ENCODE data around the gene PPP1R13L.
"Not testable (repeated sequence)": the region's sequence is repeated elsewhere in the genome, so short reads cannot be mapped to it uniquely, and the experiment has no call there.

The PPP1R13L gene

DNA sequence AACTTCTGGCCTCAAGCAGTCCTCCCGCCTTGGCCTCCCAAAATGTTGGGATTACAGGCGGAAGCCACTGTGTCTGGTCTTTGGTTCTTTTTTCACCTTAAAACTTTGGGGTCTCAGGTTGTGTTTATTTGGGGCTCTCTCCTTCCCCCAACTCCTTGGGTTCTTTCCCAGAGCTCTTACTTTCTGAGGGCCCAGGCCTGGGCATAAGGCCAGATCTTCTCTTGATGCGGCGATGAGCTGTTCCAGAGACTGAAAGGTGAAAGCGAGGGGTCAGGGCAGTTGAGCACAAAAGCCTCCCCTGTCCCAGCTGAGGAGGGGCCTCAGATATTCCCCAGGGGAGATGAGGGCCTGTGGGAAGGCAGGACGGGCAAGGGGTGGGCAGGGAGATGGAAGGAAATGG lies 8.6 kb upstream of the PPP1R13L start:
- H3K9me3 ChIP-seq (ENCODE audit: low read length), result no peaks in the 10 kb centered on the region
- H3K27ac ChIP-seq (ENCODE audit: low read depth, low read length, poor library complexity, severe bottlenecking), result no peak overlapping the region
- no peak for TF ChIP-seq EZH2 (IDR thresholded peaks at IDR 0.05; ENCODE audit: borderline replicate concordance, low read length)
- TF ChIP-seq, protein P1, sequence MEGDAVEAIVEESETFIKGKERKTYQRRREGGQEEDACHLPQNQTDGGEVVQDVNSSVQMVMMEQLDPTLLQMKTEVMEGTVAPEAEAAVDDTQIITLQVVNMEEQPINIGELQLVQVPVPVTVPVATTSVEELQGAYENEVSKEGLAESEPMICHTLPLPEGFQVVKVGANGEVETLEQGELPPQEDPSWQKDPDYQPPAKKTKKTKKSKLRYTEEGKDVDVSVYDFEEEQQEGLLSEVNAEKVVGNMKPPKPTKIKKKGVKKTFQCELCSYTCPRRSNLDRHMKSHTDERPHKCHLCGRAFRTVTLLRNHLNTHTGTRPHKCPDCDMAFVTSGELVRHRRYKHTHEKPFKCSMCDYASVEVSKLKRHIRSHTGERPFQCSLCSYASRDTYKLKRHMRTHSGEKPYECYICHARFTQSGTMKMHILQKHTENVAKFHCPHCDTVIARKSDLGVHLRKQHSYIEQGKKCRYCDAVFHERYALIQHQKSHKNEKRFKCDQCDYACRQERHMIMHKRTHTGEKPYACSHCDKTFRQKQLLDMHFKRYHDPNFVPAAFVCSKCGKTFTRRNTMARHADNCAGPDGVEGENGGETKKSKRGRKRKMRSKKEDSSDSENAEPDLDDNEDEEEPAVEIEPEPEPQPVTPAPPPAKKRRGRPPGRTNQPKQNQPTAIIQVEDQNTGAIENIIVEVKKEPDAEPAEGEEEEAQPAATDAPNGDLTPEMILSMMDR (IDR thresholded peaks at IDR 0.05; ENCODE audit: low read length), result no peak
- H4K20me1 ChIP-seq (ENCODE audit: insufficient read depth, low read length), result no peaks in the 10 kb centered on the region
- H3K9ac ChIP-seq (ENCODE audit: low read length), result no peak overlapping the region
- H3F3A ChIP-seq (ENCODE audit: insufficient read depth, low read length), result no peaks in the 10 kb centered on the region
- no peak overlapping the region for H3K4me2 ChIP-seq (ENCODE audit: low read length)
- H3K4me3 ChIP-seq (ENCODE audit: low read depth, low read length, poor library complexity, severe bottlenecking), result no peak overlapping the region
- H3K36me3 ChIP-seq (ENCODE audit: insufficient read depth, low read length), result peaks cover 45% of the 10 kb centered on the region
- H3K4me1 ChIP-seq (ENCODE audit: insufficient read depth, low read length, severe bottlenecking), result peaks cover 5% of the 10 kb centered on the region
- H3K27me3 ChIP-seq (ENCODE audit: insufficient read depth, low read length), result no peaks in the 10 kb centered on the region
- no peaks in the 10 kb centered on the region for H3K79me2 ChIP-seq (ENCODE audit: insufficient read depth, low read length)
- H3K9me2 ChIP-seq (ENCODE audit: low read depth, low read length), result no peaks in the 10 kb centered on the region
- H2AFZ ChIP-seq (ENCODE audit: low read length), result no peak overlapping the region

DNA sequence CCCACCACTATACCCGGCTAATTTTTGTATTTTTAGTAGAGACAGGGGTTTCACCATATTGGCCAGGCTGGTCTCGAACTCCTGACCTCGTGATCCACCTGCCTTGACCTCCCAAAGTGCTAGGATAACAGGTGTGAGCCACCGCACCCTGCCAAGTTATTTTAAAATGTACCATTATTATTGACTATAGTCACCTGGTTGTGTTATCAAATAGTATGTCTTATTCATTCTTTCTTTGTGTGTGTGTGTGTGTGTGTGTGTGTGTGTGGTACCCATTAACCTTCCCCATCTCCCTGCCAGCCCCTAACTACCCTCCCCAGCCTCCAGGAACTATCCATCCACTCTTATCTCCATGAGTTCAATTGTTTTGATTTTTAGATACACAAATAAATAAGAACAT lies 5.5 kb upstream of the PPP1R13L start:
- not testable (repeated sequence) for H3K79me2 ChIP-seq (ENCODE audit: insufficient read depth, low read length); H3K27ac ChIP-seq (ENCODE audit: low read depth, low read length, poor library complexity, severe bottlenecking); H3K4me2 ChIP-seq (ENCODE audit: low read length); H3F3A ChIP-seq (ENCODE audit: insufficient read depth, low read length); H3K27me3 ChIP-seq (ENCODE audit: insufficient read depth, low read length); H2AFZ ChIP-seq (ENCODE audit: low read length); H3K9me3 ChIP-seq (ENCODE audit: low read length); H3K9ac ChIP-seq (ENCODE audit: low read length); H3K4me3 ChIP-seq (ENCODE audit: low read depth, low read length, poor library complexity, severe bottlenecking); H3K9me2 ChIP-seq (ENCODE audit: low read depth, low read length); H4K20me1 ChIP-seq (ENCODE audit: insufficient read depth, low read length)
- peaks cover 24% of the 10 kb centered on the region for H3K4me1 ChIP-seq (ENCODE audit: insufficient read depth, low read length, severe bottlenecking)
- peaks cover 38% of the 10 kb centered on the region for H3K36me3 ChIP-seq (ENCODE audit: insufficient read depth, low read length)

DNA sequence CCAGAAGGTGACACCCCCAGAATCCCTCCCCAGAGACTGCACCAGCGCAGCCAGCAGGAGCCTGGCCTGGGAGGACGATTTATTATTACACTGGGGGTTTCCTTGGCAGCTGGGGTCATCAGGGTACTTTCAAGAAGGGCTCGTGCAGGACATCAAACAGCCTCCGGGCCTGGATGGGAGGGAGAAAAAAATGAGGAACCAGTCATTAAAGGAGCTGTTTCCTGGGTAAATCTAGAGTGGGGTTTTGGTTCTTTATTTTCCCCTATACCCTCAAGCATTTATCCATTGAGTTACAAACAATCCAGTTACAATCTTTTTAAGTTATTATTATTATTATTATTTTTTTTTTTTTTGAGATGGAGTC lies 4.7 kb upstream of the PPP1R13L start:
- Histone ChIP-seq H3K79me2 (ENCODE audit: insufficient read depth, low read length) (peaks cover 6% of the 10 kb centered on the region; the same call in 1 of the 2 replicates), H3K27ac (ENCODE audit: low read depth, low read length, poor library complexity, severe bottlenecking) (peak overlapping the region; percentile 19), H3F3A (ENCODE audit: insufficient read depth, low read length) (no peaks in the 10 kb centered on the region), H3K9me2 (ENCODE audit: low read depth, low read length) (no peaks in the 10 kb centered on the region), H2AFZ (ENCODE audit: low read length) (no peak overlapping the region), H3K4me1 (ENCODE audit: insufficient read depth, low read length, severe bottlenecking) (peaks cover 31% of the 10 kb centered on the region), H3K4me3 (ENCODE audit: low read depth, low read length, poor library complexity, severe bottlenecking) (no peak overlapping the region), H3K9me3 (ENCODE audit: low read length) (no peaks in the 10 kb centered on the region), H3K36me3 (ENCODE audit: insufficient read depth, low read length) (peaks cover 35% of the 10 kb centered on the region), H3K9ac (ENCODE audit: low read length) (no peak overlapping the region), H3K4me2 (ENCODE audit: low read length) (no peak overlapping the region), H3K27me3 (ENCODE audit: insufficient read depth, low read length) (no peaks in the 10 kb centered on the region), H4K20me1 (ENCODE audit: insufficient read depth, low read length) (no peaks in the 10 kb centered on the region)
- TF ChIP-seq, protein P1 (IDR thresholded peaks at IDR 0.05; ENCODE audit: low read length), result no peak
- no peak for TF ChIP-seq EZH2 (IDR thresholded peaks at IDR 0.05; ENCODE audit: borderline replicate concordance, low read length)

DNA sequence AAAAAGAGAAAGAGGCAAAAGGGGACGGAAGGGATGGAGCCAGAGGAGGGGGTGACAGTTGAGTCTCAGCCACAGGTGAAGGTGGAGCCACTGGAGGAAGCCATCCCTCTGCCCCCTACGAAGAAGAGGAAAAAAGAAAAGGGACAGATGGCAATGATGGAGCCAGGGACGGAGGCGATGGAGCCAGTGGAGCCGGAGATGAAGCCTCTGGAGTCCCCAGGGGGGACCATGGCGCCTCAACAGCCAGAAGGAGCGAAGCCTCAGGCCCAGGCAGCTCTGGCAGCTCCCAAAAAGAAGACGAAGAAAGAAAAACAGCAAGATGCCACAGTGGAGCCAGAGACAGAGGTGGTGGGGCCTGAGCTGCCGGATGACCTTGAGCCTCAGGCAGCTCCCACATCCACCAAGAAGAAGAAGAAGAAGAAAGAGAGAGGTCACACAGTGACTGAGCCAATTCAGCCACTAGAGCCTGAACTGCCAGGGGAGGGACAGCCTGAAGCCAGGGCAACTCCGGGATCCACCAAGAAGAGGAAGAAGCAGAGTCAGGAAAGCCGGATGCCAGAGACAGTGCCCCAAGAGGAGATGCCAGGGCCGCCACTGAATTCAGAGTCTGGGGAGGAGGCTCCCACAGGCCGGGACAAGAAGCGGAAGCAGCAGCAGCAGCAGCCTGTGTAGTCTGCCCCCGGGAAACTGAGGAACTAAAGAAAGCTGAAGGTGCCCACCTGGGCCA lies 4.1 kb upstream of the PPP1R13L start:
- H3K4me3 ChIP-seq (ENCODE audit: low read depth, low read length, poor library complexity, severe bottlenecking), result no peak overlapping the region
- no peaks in the 10 kb centered on the region for H3K9me2 ChIP-seq (ENCODE audit: low read depth, low read length)
- no peaks in the 10 kb centered on the region for H4K20me1 ChIP-seq (ENCODE audit: insufficient read depth, low read length)
- no peaks in the 10 kb centered on the region for H3K27me3 ChIP-seq (ENCODE audit: insufficient read depth, low read length)
- H3K27ac ChIP-seq (ENCODE audit: low read depth, low read length, poor library complexity, severe bottlenecking), result peak overlapping the region; percentile 19
- H2AFZ ChIP-seq (ENCODE audit: low read length), result no peak overlapping the region
- no peaks in the 10 kb centered on the region for H3K9me3 ChIP-seq (ENCODE audit: low read length)
- no peaks in the 10 kb centered on the region for H3F3A ChIP-seq (ENCODE audit: insufficient read depth, low read length)
- no peak overlapping the region for H3K9ac ChIP-seq (ENCODE audit: low read length)
- H3K4me2 ChIP-seq (ENCODE audit: low read length), result no peak overlapping the region
- H3K36me3 ChIP-seq (ENCODE audit: insufficient read depth, low read length), result peaks cover 29% of the 10 kb centered on the region
- H3K79me2 ChIP-seq (ENCODE audit: insufficient read depth, low read length), result peaks cover 6% of the 10 kb centered on the region; the same call in 1 of the 2 replicates
- peaks cover 37% of the 10 kb centered on the region for H3K4me1 ChIP-seq (ENCODE audit: insufficient read depth, low read length, severe bottlenecking)
- no peak for TF ChIP-seq EZH2 (IDR thresholded peaks at IDR 0.05; ENCODE audit: borderline replicate concordance, low read length)
- TF ChIP-seq, protein P1 (IDR thresholded peaks at IDR 0.05; ENCODE audit: low read length), result no peak
